ENCODE data around the gene TMEM38B.

GRCh38 chr9:105696219-105696793, 2.0 kb downstream of the TMEM38B start:
- TF ChIP-seq POLR2AphosphoS5 (IDR thresholded peaks at IDR 0.05; ENCODE audit: borderline replicate concordance, low read depth, low read length) = no peak
- no peak for TF ChIP-seq EZH2 (IDR thresholded peaks at IDR 0.05)
